ENCODE data around the gene SOCS6. TPM values are rescaled to one million over a fixed set of nuclear protein-coding genes. Genes with fewer than 3 reads are reported as not detected.

SOCS6 gene
- total and polyA plus RNA-seq, 2 experiments from 2014 or later: 4.4 to 13.3 TPM

- Histone ChIP-seq H4K20me1 (replicated peaks; ENCODE audit: insufficient read depth) (peaks cover 8% of the 10 kb centered on the region), H3K27me3 (ENCODE audit: insufficient read depth) (no peaks in the 10 kb centered on the region), H2AFZ (no peak overlapping the region), H3K9me2 (ENCODE audit: insufficient read depth) (no peaks in the 10 kb centered on the region), H3K36me3 (ENCODE audit: insufficient read depth) (no peaks in the 10 kb centered on the region), H3K79me2 (replicated peaks; ENCODE audit: insufficient read depth) (peaks cover 100% of the 10 kb centered on the region), H3F3A (replicated peaks; ENCODE audit: low read depth) (no peaks in the 10 kb centered on the region), H3K27ac (ENCODE audit: low read depth) (no peak overlapping the region), H3K4me1 (ENCODE audit: insufficient read depth) (peaks cover 29% of the 10 kb centered on the region), H3K4me2 (no peak overlapping the region), H3K4me3 (no peak overlapping the region)
- Mint-ChIP-seq H3K4me1 (peaks cover 40% of the 10 kb centered on the region), H3K27me3 (ENCODE audit: insufficient read depth, low read depth, poor library complexity) (peaks cover 5% of the 10 kb centered on the region), H3K27ac (peak overlapping the region; percentile 18; the same call in 1 of the 2 replicates), H3K4me3 (no peak overlapping the region), H3K36me3 (ENCODE audit: low read depth) (no peaks in the 10 kb centered on the region), H3K9me3 (no peaks in the 10 kb centered on the region)
- DNase-seq (ENCODE audit: low spot score) (no peak), ATAC-seq (no peak)
- TF ChIP-seq NANOG (IDR thresholded peaks at IDR 0.05; ENCODE audit: borderline replicate concordance): no peak
- TF ChIP-seq ZNF462 (CRISPR knock-in tag; IDR thresholded peaks at IDR 0.05): no peak
- no peak for TF ChIP-seq STAT1 (IDR thresholded peaks at IDR 0.05; ENCODE audit: unreplicated experiment)
- no peak for TF ChIP-seq EZH2phosphoT487 (IDR thresholded peaks at IDR 0.05; ENCODE audit: unreplicated experiment)
- TF ChIP-seq ZNF331 (CRISPR knock-in tag; IDR thresholded peaks at IDR 0.05; ENCODE audit: low read depth): no peak
- TF ChIP-seq ZNF114 (CRISPR knock-in tag; IDR thresholded peaks at IDR 0.05): no peak
- no peak for TF ChIP-seq CREB1 (CRISPR knock-in tag; IDR thresholded peaks at IDR 0.05; ENCODE audit: low read depth)
- TF ChIP-seq CTCF (conservative IDR thresholded peaks at IDR 0.05; ENCODE audit: low read depth in 2 of 2): no peak
- no peak for TF ChIP-seq EZH2 (IDR thresholded peaks at IDR 0.05; ENCODE audit: low read depth, unreplicated experiment)
- TF ChIP-seq POLR2AphosphoS5 (IDR thresholded peaks at IDR 0.05; ENCODE audit: low read depth): no peak
- no peak for TF ChIP-seq REST (IDR thresholded peaks at IDR 0.05; ENCODE audit: unreplicated experiment)
- TF ChIP-seq JUNB (IDR thresholded peaks at IDR 0.05; ENCODE audit: unreplicated experiment): no peak
- TF ChIP-seq ETS1 (IDR thresholded peaks at IDR 0.05): no peak
These were observed 7.9 kb downstream of the SOCS6 start for GRCh38 chr18:70296781-70297180.

Data from GM23338 (cell line).